ENCODE data around the gene IL12RB2. TPM values are rescaled to one million over a fixed set of nuclear protein-coding genes. Genes with fewer than 3 reads are reported as not detected.

The IL12RB2 gene
- total RNA-seq, 4 donors from 2014 or later: 0.87 to 6.5 (median 1.7) TPM

GRCh38 chr1:67359592-67359991 lies 51.9 kb downstream of the IL12RB2 start:
- Histone ChIP-seq H3K9me3 (no peaks in the 10 kb centered on the region), H3K4me1 (no peaks in the 10 kb centered on the region), H3K36me3 (no peaks in the 10 kb centered on the region), H3K4me3 (no peak overlapping the region), H3K27me3 (peaks cover 0 to 2% of the 10 kb centered on the region in 2 donors), H3K27ac (no peak overlapping the region)
- no peak for DNase-seq (ENCODE audit: low spot score in 2 of 2)
- TF ChIP-seq POLR2A (IDR thresholded peaks at IDR 0.05) (no peak), EP300 (IDR thresholded peaks at IDR 0.05) (no peak), CTCF (IDR thresholded peaks at IDR 0.05) (no peak)
- WGBS, 2 donors: 92 to 95% methylated on average over 1 of the region's 1 CpG

GRCh38 chr1:67361641-67362040 lies 54.0 kb downstream of the IL12RB2 start:
- 92 to 99% methylated on average over 5 of the region's 5 CpGs for WGBS, 2 donors
- H3K9me3 ChIP-seq: no peaks in the 10 kb centered on the region
- TF ChIP-seq CTCF (IDR thresholded peaks at IDR 0.05): no peak
- H3K27me3 ChIP-seq: peaks cover 0 to 2% of the 10 kb centered on the region in 2 donors
- no peaks in the 10 kb centered on the region for H3K4me1 ChIP-seq
- H3K36me3 ChIP-seq: no peaks in the 10 kb centered on the region
- H3K4me3 ChIP-seq: no peak overlapping the region
- no peak for DNase-seq (ENCODE audit: low spot score in 2 of 2)
- H3K27ac ChIP-seq: no peak overlapping the region

GRCh38 chr1:67367370-67368045 lies 59.8 kb downstream of the IL12RB2 start:
- no peaks in the 10 kb centered on the region for H3K9me3 ChIP-seq
- no peak overlapping the region for H3K4me3 ChIP-seq
- no peaks in the 10 kb centered on the region for H3K36me3 ChIP-seq
- peak in 1 of 2 donors; percentile 47 for DNase-seq (ENCODE audit: low spot score in 2 of 2)
- WGBS, 2 donors: 39 to 41% methylated on average over 8 of the region's 8 CpGs
- no peak overlapping the region for H3K27ac ChIP-seq
- H3K27me3 ChIP-seq: no peaks in the 10 kb centered on the region
- TF ChIP-seq POLR2A (IDR thresholded peaks at IDR 0.05) (no peak), EP300 (IDR thresholded peaks at IDR 0.05) (no peak), CTCF (IDR thresholded peaks at IDR 0.05) (no peak)
- peaks cover 0 to 3% (median 0%) of the 10 kb centered on the region in 4 donors for H3K4me1 ChIP-seq

- TF ChIP-seq POLR2A (IDR thresholded peaks at IDR 0.05) (no peak), CTCF (IDR thresholded peaks at IDR 0.05) (no peak), EP300 (IDR thresholded peaks at IDR 0.05) (no peak)
- H3K27ac ChIP-seq: no peak overlapping the region
- H3K4me1 ChIP-seq: peaks cover 0 to 3% (median 0%) of the 10 kb centered on the region in 4 donors
- no peak overlapping the region for H3K4me3 ChIP-seq
- no peaks in the 10 kb centered on the region for H3K27me3 ChIP-seq
- no peak for DNase-seq (ENCODE audit: low spot score in 2 of 2)
- no peaks in the 10 kb centered on the region for H3K9me3 ChIP-seq
- WGBS, 2 donors: 83 to 85% methylated on average over 1 of the region's 1 CpG
- H3K36me3 ChIP-seq: no peaks in the 10 kb centered on the region
These were observed 60.4 kb downstream of the IL12RB2 start for GRCh38 chr1:67368046-67368514.

GRCh38 chr1:67371043-67371442 lies 63.4 kb downstream of the IL12RB2 start:
- Histone ChIP-seq H3K27ac (peak overlapping the region in 1 of 4 donors; percentile 53), H3K4me1 (peaks cover 0 to 3% (median 0%) of the 10 kb centered on the region in 4 donors), H3K9me3 (no peaks in the 10 kb centered on the region), H3K27me3 (no peaks in the 10 kb centered on the region), H3K36me3 (no peaks in the 10 kb centered on the region), H3K4me3 (no peak overlapping the region)
- peak in 1 of 2 donors; percentile 9 for TF ChIP-seq EP300 (IDR thresholded peaks at IDR 0.05)
- no peak for TF ChIP-seq CTCF (IDR thresholded peaks at IDR 0.05)
- no peak for TF ChIP-seq POLR2A (IDR thresholded peaks at IDR 0.05)
- no peak for DNase-seq (ENCODE audit: low spot score in 2 of 2)
- WGBS, 2 donors: 69 to 77% methylated on average over 2 of the region's 2 CpGs

Data from tibial nerve (tissue), 4 donors.